Left forelimb (tissue), 1 donor: ENCODE measurements around the gene CISH.

Experiments
- DNase-seq: peaks from one replicate; pipeline ENCODE4 v3.0.0-alpha.2; 2018; ENCODE audit warnings: low spot score

CISH gene

GRCh38 chr3:50612970-50613846 lies 1.6 kb upstream of the CISH start:
- no peak for DNase-seq

- no peak for DNase-seq
Observed at GRCh38 chr3:50612234-50612882, 784 bp upstream of the CISH start.

GRCh38 chr3:50610992-50611463 lies 546 bp downstream of the CISH start:
- DNase-seq: no peak

- DNase-seq: no peak
Observed at GRCh38 chr3:50610181-50610971, 1.2 kb downstream of the CISH start.

GRCh38 chr3:50609763-50610085 lies 1.9 kb downstream of the CISH start:
- DNase-seq: no peak

- no peak for DNase-seq
Observed at GRCh38 chr3:50609071-50609762, 2.4 kb downstream of the CISH start.

- no peak for DNase-seq
Observed at GRCh38 chr3:50608278-50608677, 3.3 kb downstream of the CISH start.

- no peak for DNase-seq
Observed at GRCh38 chr3:50607271-50608091, 4.1 kb downstream of the CISH start.

GRCh38 chr3:50606596-50606995 lies 5.0 kb downstream of the CISH start:
- DNase-seq: no peak

GRCh38 chr3:50605901-50606326 lies 5.7 kb downstream of the CISH start:
- no peak for DNase-seq

- no peak for DNase-seq
Observed at GRCh38 chr3:50604628-50605588, 6.7 kb downstream of the CISH start.

GRCh38 chr3:50604110-50604621 lies 7.4 kb downstream of the CISH start:
- no peak for DNase-seq

- no peak for DNase-seq
Observed at GRCh38 chr3:50603261-50604109, 8.1 kb downstream of the CISH start.

- DNase-seq: no peak
Observed at GRCh38 chr3:50602595-50603191, 8.9 kb downstream of the CISH start.

GRCh38 chr3:50600841-50601591 lies 10.6 kb downstream of the CISH start:
- DNase-seq: peak; percentile 94

- no peak for DNase-seq
Observed at GRCh38 chr3:50600141-50600753, 11.3 kb downstream of the CISH start.

- no peak for DNase-seq
Observed at GRCh38 chr3:50599716-50600118, 11.9 kb downstream of the CISH start.
